Natural killer cell (primary cell): ENCODE measurements around the gene TRMT1. TPM values are rescaled to one million over a fixed set of nuclear protein-coding genes. Genes with fewer than 3 reads are reported as not detected.

Source experiments
- ATAC-seq, 3 donors: fragments of 150-1000 bp in 2 of 3; fragments of 200-7000 bp in 1 of 3; cut with Tn5 transposase; 1 replicate in 1 of 3; 2 replicates in 2 of 3; pipeline ENCODE4 v1.10.0; 2021; ENCODE audit warnings: mild to moderate bottlenecking in 2 of 3, moderate library complexity in 2 of 3
- DNase-seq, 2 donors: peaks; one replicate each; pipeline versions ENCODE4 v3.0.0 to v3.0.0-alpha.2; 2013 to 2021; ENCODE audit warnings: mixed read lengths in 1 of 2
- H3K27ac ChIP-seq: one replicate; pipeline ENCODE4 v1.5.1; 2013; ENCODE audit warnings: mild to moderate bottlenecking, low read length
- H3K27me3 ChIP-seq: one replicate; pipeline ENCODE4 v1.6.1; 2013; ENCODE audit warnings: low read length; ENCODE audit not compliant: control insufficient read depth, insufficient read depth
- H3K36me3 ChIP-seq: one replicate; pipeline ENCODE4 v1.6.1; 2013; ENCODE audit warnings: low read length; ENCODE audit not compliant: control insufficient read depth, insufficient read depth
- H3K4me1 ChIP-seq: one replicate; pipeline ENCODE4 v1.6.1; 2013; ENCODE audit warnings: low read length; ENCODE audit not compliant: control insufficient read depth, insufficient read depth
- H3K4me3 ChIP-seq: one replicate; pipeline ENCODE4 v1.5.1; 2013; ENCODE audit warnings: low read length
- H3K9me3 ChIP-seq: one replicate; pipeline ENCODE4 v1.6.1; 2013; ENCODE audit warnings: low read length; ENCODE audit not compliant: control insufficient read depth, insufficient read depth
- H3K27ac Mint-ChIP-seq, 2 donors: one replicate each; pipeline ENCODE4 v1.8.0; 2022; ENCODE audit warnings: mild to moderate bottlenecking in 2 of 2, mixed read lengths in 2 of 2, moderate library complexity in 1 of 2
- H3K27me3 Mint-ChIP-seq, 2 donors: one replicate each; pipeline ENCODE4 v1.8.0; 2022; ENCODE audit warnings: low read depth in 2 of 2, mixed read lengths in 2 of 2
- H3K36me3 Mint-ChIP-seq: one replicate; pipeline ENCODE4 v1.8.0; 2022; ENCODE audit warnings: mixed read lengths
- H3K4me1 Mint-ChIP-seq, 2 donors: one replicate each; pipeline ENCODE4 v1.8.0; 2022; ENCODE audit warnings: mixed read lengths in 2 of 2
- H3K4me3 Mint-ChIP-seq: one replicate; pipeline ENCODE4 v1.8.0; 2022; ENCODE audit warnings: mild to moderate bottlenecking, moderate library complexity, mixed read lengths
- H3K9me3 Mint-ChIP-seq, 2 donors: one replicate each; pipeline ENCODE4 v1.8.0; 2022; ENCODE audit warnings: mixed read lengths in 2 of 2
- WGBS: methylation state at CpG from one replicate; pipeline ENCODE4 v1.1.7; 2013; ENCODE audit warnings: missing lambda C conversion rate; ENCODE audit not compliant: insufficient coverage; 5-methylcytosine and 5-hydroxymethylcytosine counted together
- intact Hi-C: fragments of 100-400 bp; cut with micrococcal nuclease; formaldehyde crosslinking; loops from one replicate; pipeline ENCODE4 v1.14.2; 2022
- total RNA-seq, 4 donors: library from RNA; stranded (reverse); fragments of 120-200 nt in 1 of 4; gene quantifications; one replicate each; pipeline versions ENCODE4 v1.2.3 to v1.2.4, GENCODE V29; 2013 to 2022
- TF ChIP-seq, protein P1 (sequence below): fragments of 200-600 bp; IDR thresholded peaks from one replicate; pipeline ENCODE4 v1.8.0; 2022; ENCODE audit warnings: antibody characterized with exemption

The TRMT1 gene
- total RNA-seq, 3 donors from 2014 or later (not counting 1 experiment from before 2014, with no cell fraction given): 33.8 to 48.5 (median 42.2) TPM

DNA sequence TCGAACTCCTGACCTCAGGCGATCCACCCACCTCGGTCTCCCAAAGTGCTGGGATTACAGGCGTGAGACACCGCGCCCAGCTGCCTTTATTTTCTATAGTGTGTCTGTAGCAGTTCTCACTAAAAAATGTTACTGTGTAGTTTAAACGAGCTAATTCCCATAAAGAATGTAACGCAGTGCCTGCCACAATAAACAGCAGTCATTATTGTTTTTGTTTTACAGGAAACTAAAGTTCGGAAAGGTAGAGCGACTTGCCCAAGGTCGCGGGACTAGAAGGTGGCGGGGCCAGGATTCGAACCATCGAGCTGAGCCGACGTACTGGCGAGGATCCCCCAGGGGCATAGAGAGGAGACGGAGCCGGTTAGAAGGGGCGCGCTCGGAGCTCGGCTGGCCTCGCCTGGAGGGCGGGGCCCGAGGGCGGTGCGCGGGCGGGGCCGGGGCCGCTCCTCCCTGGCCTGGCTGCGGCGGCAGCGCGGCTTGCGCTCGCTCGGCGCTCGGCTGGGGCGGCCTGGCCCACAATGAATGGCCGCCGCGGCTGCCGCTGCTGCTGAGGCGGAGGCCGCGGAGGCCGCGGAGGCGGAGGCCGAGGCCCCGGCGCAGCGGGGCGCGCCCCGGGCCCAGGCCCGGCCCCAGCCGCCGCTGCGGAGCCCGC, 1.4 kb upstream of the TRMT1 start, which contains the start of gene NACC1:
Gene NACC1, plus strand, starts transcription at position 493 of the 652 bp plus-strand sequence. CDS start 16,944 bp downstream, outside the sequence.
- Mint-ChIP-seq H3K4me3 (peak within 1 kb of the TSS; percentile 99), H3K9me3 (no peaks in the 10 kb centered on the region), H3K36me3 (no peaks in the 10 kb centered on the region), H3K27ac (peak within 1 kb of the TSS; percentile 88 to 93), H3K27me3 (no peaks in the 10 kb centered on the region), H3K4me1 (peaks cover 51 to 65% of the 10 kb centered on the region in 2 donors)
- peak; percentile 77 to 92 (median 81) for ATAC-seq
- H3K9me3 ChIP-seq: no peaks in the 10 kb centered on the region
- no peaks in the 10 kb centered on the region for H3K27me3 ChIP-seq
- DNase-seq: peak; percentile 86 to 92
- H3K36me3 ChIP-seq: peaks cover 5% of the 10 kb centered on the region
- TF ChIP-seq, protein P1, sequence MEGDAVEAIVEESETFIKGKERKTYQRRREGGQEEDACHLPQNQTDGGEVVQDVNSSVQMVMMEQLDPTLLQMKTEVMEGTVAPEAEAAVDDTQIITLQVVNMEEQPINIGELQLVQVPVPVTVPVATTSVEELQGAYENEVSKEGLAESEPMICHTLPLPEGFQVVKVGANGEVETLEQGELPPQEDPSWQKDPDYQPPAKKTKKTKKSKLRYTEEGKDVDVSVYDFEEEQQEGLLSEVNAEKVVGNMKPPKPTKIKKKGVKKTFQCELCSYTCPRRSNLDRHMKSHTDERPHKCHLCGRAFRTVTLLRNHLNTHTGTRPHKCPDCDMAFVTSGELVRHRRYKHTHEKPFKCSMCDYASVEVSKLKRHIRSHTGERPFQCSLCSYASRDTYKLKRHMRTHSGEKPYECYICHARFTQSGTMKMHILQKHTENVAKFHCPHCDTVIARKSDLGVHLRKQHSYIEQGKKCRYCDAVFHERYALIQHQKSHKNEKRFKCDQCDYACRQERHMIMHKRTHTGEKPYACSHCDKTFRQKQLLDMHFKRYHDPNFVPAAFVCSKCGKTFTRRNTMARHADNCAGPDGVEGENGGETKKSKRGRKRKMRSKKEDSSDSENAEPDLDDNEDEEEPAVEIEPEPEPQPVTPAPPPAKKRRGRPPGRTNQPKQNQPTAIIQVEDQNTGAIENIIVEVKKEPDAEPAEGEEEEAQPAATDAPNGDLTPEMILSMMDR: no peak
- H3K27ac ChIP-seq: peak within 1 kb of the TSS; percentile 55
- 3% methylated on average over 65 of the region's 65 CpGs for WGBS
- intact Hi-C loops: loop anchor here (2.0 kb wide), 1 partner anchor 15 kb away; the partner anchor contains the start of gene LYL1
- H3K4me1 ChIP-seq: peaks cover 65% of the 10 kb centered on the region
- H3K4me3 ChIP-seq: peak within 1 kb of the TSS; percentile 74

DNA sequence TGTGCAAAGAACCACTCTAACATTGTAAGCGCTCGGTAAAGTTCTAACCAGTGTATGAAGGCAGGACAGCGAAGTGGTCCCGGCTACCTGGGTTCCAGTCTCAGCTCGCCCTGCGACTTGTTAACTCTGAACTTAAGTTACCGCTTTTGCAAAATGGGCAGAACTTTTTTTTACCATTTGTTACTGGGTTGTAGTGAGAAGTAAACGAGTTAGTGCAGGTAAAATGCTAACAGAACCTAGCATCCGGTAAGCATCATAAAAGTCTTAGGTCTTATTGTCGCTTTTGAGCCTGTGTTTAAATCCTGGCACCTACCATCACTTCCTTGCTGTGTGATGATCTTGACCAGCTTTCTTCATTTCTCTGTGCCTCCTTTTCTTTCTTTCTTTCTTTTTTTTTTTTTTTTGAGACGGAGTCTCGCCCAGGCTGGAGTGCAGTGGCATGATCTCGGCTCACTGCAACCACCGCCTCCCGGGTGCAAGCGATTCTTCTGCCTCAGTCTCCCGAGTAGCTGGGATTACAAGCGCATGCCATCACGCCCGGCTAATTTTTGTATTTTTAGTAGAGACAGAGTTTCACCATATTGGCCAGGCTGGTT, 734 bp upstream of the TRMT1 start:
- H3K27me3 Mint-ChIP-seq: no peaks in the 10 kb centered on the region
- ATAC-seq (peak in 2 of 3 donors; percentile 3 to 9), DNase-seq (peak in 1 of 2 donors; percentile 64)
- TF ChIP-seq, protein P1: no peak
- no peaks in the 10 kb centered on the region for H3K36me3 Mint-ChIP-seq
- H3K9me3 ChIP-seq: no peaks in the 10 kb centered on the region
- H3K27me3 ChIP-seq: no peaks in the 10 kb centered on the region
- intact Hi-C loops: loop anchor here (2.0 kb wide), 1 partner anchor 14 kb away; the partner anchor contains the start of gene LYL1
- peaks cover 5% of the 10 kb centered on the region for H3K36me3 ChIP-seq
- peak overlapping the region; percentile 68 for H3K4me3 ChIP-seq
- H3K27ac ChIP-seq: peak overlapping the region; percentile 41
- H3K4me1 Mint-ChIP-seq: peaks cover 45 to 59% of the 10 kb centered on the region in 2 donors
- WGBS: 16% methylated on average over 20 of the region's 20 CpGs
- H3K4me3 Mint-ChIP-seq: peak overlapping the region; percentile 99
- H3K9me3 Mint-ChIP-seq: no peaks in the 10 kb centered on the region
- H3K27ac Mint-ChIP-seq: peak overlapping the region; percentile 88 to 93
- H3K4me1 ChIP-seq: peaks cover 58% of the 10 kb centered on the region

DNA sequence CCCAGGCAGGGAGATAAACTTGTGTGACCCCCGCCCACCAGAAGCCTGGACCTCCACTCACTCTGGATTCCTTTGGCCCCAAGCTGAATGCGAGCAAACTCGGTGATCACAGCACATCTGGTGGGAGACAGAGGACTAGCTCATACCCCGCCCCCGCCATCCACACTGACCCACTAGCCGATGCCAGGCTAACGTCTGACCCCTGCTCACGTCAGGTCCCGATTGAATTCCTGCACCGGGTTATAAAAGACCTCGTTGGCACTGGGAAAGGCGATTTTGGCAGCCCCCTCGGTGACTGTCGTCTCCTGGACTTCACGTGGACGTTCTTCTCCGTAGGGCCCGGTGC, 631 bp downstream of the TRMT1 start:
- H3K4me1 ChIP-seq: peaks cover 46% of the 10 kb centered on the region
- H3K9me3 ChIP-seq: no peaks in the 10 kb centered on the region
- DNase-seq (no peak), ATAC-seq (no peak)
- TF ChIP-seq, protein P1: no peak
- no peaks in the 10 kb centered on the region for H3K36me3 Mint-ChIP-seq
- peaks cover 31 to 45% of the 10 kb centered on the region in 2 donors for H3K4me1 Mint-ChIP-seq
- 6% methylated on average over 18 of the region's 18 CpGs for WGBS
- peak overlapping the region; percentile 5 for H3K27ac ChIP-seq
- H3K36me3 ChIP-seq: peaks cover 5% of the 10 kb centered on the region
- H3K27ac Mint-ChIP-seq: peak overlapping the region in 1 of 2 donors; percentile 88
- no peaks in the 10 kb centered on the region for H3K9me3 Mint-ChIP-seq
- H3K4me3 Mint-ChIP-seq: peak overlapping the region; percentile 99
- intact Hi-C loops: loop anchor here (1.0 to 2.0 kb wide), 2 partner anchors 13 to 36 kb away; partner anchors contain the start of gene LYL1
- H3K4me3 ChIP-seq: peak overlapping the region; percentile 68
- H3K27me3 ChIP-seq: no peaks in the 10 kb centered on the region
- H3K27me3 Mint-ChIP-seq: no peaks in the 10 kb centered on the region
